K562 (cell line): ENCODE measurements around the gene GPRIN2. TPM values are rescaled to one million over a fixed set of nuclear protein-coding genes. Genes with fewer than 3 reads are reported as not detected.

Experiments used
- ATAC-seq: fragments of 200-7000 bp; cut with Tn5 transposase; 3 replicates; pipeline ENCODE4 v1.9.1; 2020; ENCODE audit warnings: moderate library complexity
- BruUV-seq: library from RNA; stranded (reverse); fragments of 400-500 nt; replicated peaks from 2 replicates; lab custom pipeline; 2021; lab: Mats Ljungman, UMichigan
- CTCF ChIA-PET: fragments of 300-600 bp; formaldehyde crosslinking; extraction: SDS; loops from one replicate; lab custom pipeline; 2021; ENCODE audit warnings: low intra/inter-chr PET ratio; lab: Yijun Ruan, JAX
- POLR2A ChIA-PET: fragments of 300-600, 350-650 bp; sonication (Branson Sonifier 250); formaldehyde crosslinking; extraction: SDS; loops from one replicate; lab custom pipeline; 2021; ENCODE audit warnings: antibody characterized with exemption, inconsistent platforms; lab: Yijun Ruan, JAX
- DNase-seq, 4 experiments: peaks; one replicate each; pipeline versions ENCODE4 v3.0.0 to v3.0.0-alpha.2; 2011 to 2018; ENCODE audit warnings: low spot score in 3 of 4, mixed read lengths in 3 of 4; ENCODE audit errors: extremely low read depth in 1 of 4
- FAIRE-seq: peaks from 2 replicates; lab custom pipeline; 2011; peaks lifted over from hg19 to GRCh38; lab: Jason Lieb, UNC
- H2AFZ ChIP-seq: 2 replicates; pipeline ENCODE4 v1.6.0; 2011; ENCODE audit warnings: low read depth, low read length, control low read depth, inconsistent platforms
- H3K27ac ChIP-seq: fragments of 200-600 bp; 3 replicates; pipeline ENCODE4 v1.8.0; 2011; ENCODE audit warnings: low read depth, mild to moderate bottlenecking, control low read depth, inconsistent platforms, low read length, moderate library complexity, mixed read lengths; ENCODE audit errors: extremely low read depth
- H3K27me3 ChIP-seq, 2 experiments: fragments of 300-600 bp in 1 of 2; 2 replicates in 1 of 2; 3 replicates in 1 of 2; pipeline versions ENCODE4 v1.6.0 to v1.8.0; 2011; ENCODE audit warnings: inconsistent platforms in 2 of 2, low read length in 2 of 2, mild to moderate bottlenecking in 1 of 2, mixed read lengths in 1 of 2, moderate library complexity in 1 of 2; ENCODE audit not compliant: control insufficient read depth in 2 of 2, insufficient read depth in 2 of 2
- H3K36me3 ChIP-seq: fragments of 300-600 bp; 3 replicates; pipeline ENCODE4 v1.8.0; 2011; ENCODE audit warnings: mild to moderate bottlenecking, low read length, inconsistent platforms; ENCODE audit not compliant: control insufficient read depth, insufficient read depth
- H3K4me1 ChIP-seq, 2 experiments: fragments of 200-600 bp in 1 of 2; replicated peaks in 1 of 2; 2 replicates in 1 of 2; 3 replicates in 1 of 2; pipeline versions ENCODE4 v1.5.1 to v1.8.0; 2011; ENCODE audit warnings: inconsistent platforms in 2 of 2, low read length in 2 of 2, mild to moderate bottlenecking in 1 of 2, mixed read lengths in 1 of 2, moderate library complexity in 1 of 2; ENCODE audit not compliant: control insufficient read depth in 2 of 2, insufficient read depth in 2 of 2
- H3K4me2 ChIP-seq: 2 replicates; pipeline ENCODE4 v1.6.1; 2011; ENCODE audit warnings: low read length, control low read depth, inconsistent platforms, mixed read lengths; ENCODE audit not compliant: insufficient read depth
- H3K4me3 ChIP-seq: fragments of 200-600 bp; sonication (generic), shearing (Covaris generic); 2 replicates; pipeline ENCODE4 v1.5.1; 2016; ENCODE audit warnings: control low read depth, inconsistent platforms
- H3K79me2 ChIP-seq: fragments of 200-600 bp; 3 replicates; pipeline ENCODE4 v1.8.0; 2011; ENCODE audit warnings: low read length, inconsistent platforms; ENCODE audit not compliant: control insufficient read depth, insufficient read depth
- H3K9ac ChIP-seq, 2 experiments: 2 replicates each; pipeline versions ENCODE4 v1.6.0 to v1.6.1; 2011; ENCODE audit warnings: low read depth in 2 of 2, low read length in 2 of 2, control low read depth in 1 of 2, inconsistent platforms in 1 of 2, mild to moderate bottlenecking in 1 of 2, mixed read lengths in 1 of 2; ENCODE audit not compliant: insufficient read depth in 1 of 2
- H3K9me1 ChIP-seq: one replicate; pipeline ENCODE4 v1.6.0; 2011; ENCODE audit warnings: inconsistent platforms, mild to moderate bottlenecking, low read length, moderate library complexity; ENCODE audit not compliant: control insufficient read depth, insufficient read depth
- H3K9me3 ChIP-seq: replicated peaks from 2 replicates; pipeline ENCODE4 v1.5.1; 2011; ENCODE audit warnings: low read depth, low read length, inconsistent platforms; ENCODE audit not compliant: control insufficient read depth, insufficient read depth
- H4K20me1 ChIP-seq: replicated peaks from 2 replicates; pipeline ENCODE4 v1.6.1; 2011; ENCODE audit warnings: low read length, inconsistent platforms, mixed read lengths; ENCODE audit not compliant: control insufficient read depth, insufficient read depth
- FOSL1 ChIP-seq: fragments of 200-800 bp; sonication (Bioruptor generic); conservative IDR thresholded peaks from 2 replicates; pipeline ENCODE4 v1.6.1; 2016; ENCODE audit warnings: missing genetic modification characterization, missing compliant biosample characterization
- HIVEP1 ChIP-seq: fragments of 250-450 bp; sonication (Bioruptor Pico); IDR thresholded peaks from 2 replicates; pipeline ENCODE4 v1.4.0; 2020; ENCODE audit warnings: mild to moderate bottlenecking
- IRF2 ChIP-seq: sonication (generic); formaldehyde crosslinking; IDR thresholded peaks from 2 replicates; pipeline ENCODE4 v1.8.1; 2022; ENCODE audit warnings: mild to moderate bottlenecking, missing genetic modification reagents
- MYBL2 ChIP-seq, 2 experiments: fragments of 450-650 bp in 1 of 2; sonication (generic) in 1 of 2; formaldehyde crosslinking in 1 of 2; IDR thresholded peaks; 2 replicates each; pipeline versions ENCODE4 v1.6.1 to v1.8.1; 2017 to 2022; ENCODE audit warnings: borderline replicate concordance in 1 of 2, inconsistent platforms in 1 of 2, low read depth in 1 of 2, mild to moderate bottlenecking in 1 of 2, missing genetic modification reagents in 1 of 2, moderate library complexity in 1 of 2
- RB1 ChIP-seq: fragments of 450-650 bp; IDR thresholded peaks from 2 replicates; pipeline ENCODE4 v1.6.1; 2017; ENCODE audit warnings: low read depth, mild to moderate bottlenecking
- SRSF1 ChIP-seq: fragments of 200-400 bp; formaldehyde crosslinking; IDR thresholded peaks from 2 replicates; pipeline ENCODE4 v1.6.1; 2017; ENCODE audit warnings: mild to moderate bottlenecking, low read depth, low read length, moderate library complexity
- TAF15 ChIP-seq: fragments of 200-400 bp; formaldehyde crosslinking; IDR thresholded peaks from 2 replicates; pipeline ENCODE4 v1.6.1; 2017; ENCODE audit warnings: mild to moderate bottlenecking, low read depth, low read length, moderate library complexity
- TRIM24 ChIP-seq, 2 experiments: fragments of 450-650 bp; IDR thresholded peaks; 2 replicates each; pipeline ENCODE4 v1.6.1; 2016
- ZFP36 ChIP-seq: fragments of 150-350 bp; IDR thresholded peaks from 2 replicates; pipeline ENCODE4 v1.6.1; 2018; ENCODE audit warnings: low read length, low read depth; ENCODE audit not compliant: partially characterized antibody
- ZNF584 ChIP-seq: fragments of 200-800 bp; sonication (Bioruptor generic); IDR thresholded peaks from 2 replicates; pipeline ENCODE4 v1.6.1; 2016; ENCODE audit warnings: low read depth, mild to moderate bottlenecking, missing genetic modification characterization, missing compliant biosample characterization
- ZNF644 ChIP-seq: fragments of 200-800 bp; sonication (Bioruptor generic); IDR thresholded peaks from 2 replicates; pipeline ENCODE4 v1.6.1; 2016; ENCODE audit warnings: low read depth, missing genetic modification characterization, missing compliant biosample characterization
- WGBS: fragments of 100-300 bp; shearing (Covaris generic); methylation state at CpG from one replicate; pipeline ENCODE4 v1.1.6; 2016; ENCODE audit warnings: low coverage, mixed read lengths; ENCODE audit not compliant: insufficient coverage; ENCODE audit errors: missing lambda C conversion rate; 5-methylcytosine and 5-hydroxymethylcytosine counted together
- in situ Hi-C: fragments of 300-500 bp; cut with MboI; formaldehyde crosslinking; loops from 4 replicates; pipeline ENCODE4 v1.15.0; 2018; ENCODE audit warnings: inconsistent platforms, mixed read lengths
- intact Hi-C: fragments of 100-400 bp; cut with micrococcal nuclease; formaldehyde crosslinking; loops from 2 replicates; pipeline ENCODE4 v1.14.2; 2022
- polyA plus RNA-seq, 8 experiments: library from polyadenylated mRNA; depleted of rRNA in 4 of 8; stranded (reverse) in 5 of 8; unstranded in 3 of 8; fragments of >200 nt; fragmentation: Nextera tagmentation in 2 of 8; fragmentation: Illumina TruSeq in 1 of 8; extraction: Ambion mirVana in 2 of 8; extraction: Trizol in 1 of 8; gene quantifications; 2 replicates each; pipeline versions ENCODE4 v1.2.1 to v1.2.3, GENCODE V29; 2011 to 2014; ENCODE audit warnings: inconsistent platforms in 1 of 8, missing spikeins in 1 of 8
- total RNA-seq, 7 experiments: library from RNA; depleted of rRNA in 6 of 7; stranded (reverse); fragments of >200 nt in 6 of 7; fragmentation: Illumina TruSeq in 2 of 7; extraction: Trizol in 2 of 7; gene quantifications; 2 replicates each; pipeline versions ENCODE4 v1.2.1 to v1.2.3, GENCODE V29; 2011 to 2021; ENCODE audit warnings: low replicate concordance in 1 of 7
- TF ChIP-seq, protein P1 (sequence below): fragments of 150-350 bp; conservative IDR thresholded peaks from 2 replicates; pipeline ENCODE4 v1.6.1; 2014; ENCODE audit warnings: low read length
- TF ChIP-seq, protein P2 (sequence below): sonication (generic); formaldehyde crosslinking; IDR thresholded peaks from 2 replicates; pipeline ENCODE4 v1.8.1; 2023; ENCODE audit warnings: mild to moderate bottlenecking, missing genetic modification reagents
- TF ChIP-seq, protein P3 (sequence below): IDR thresholded peaks from 3 replicates; pipeline ENCODE4 v1.6.1; 2011; ENCODE audit warnings: borderline replicate concordance, mild to moderate bottlenecking; ENCODE audit not compliant: insufficient read length, insufficient read depth
- TF ChIP-seq, protein P4 (sequence below): sonication (generic); formaldehyde crosslinking; IDR thresholded peaks from 2 replicates; pipeline ENCODE4 v1.8.0; 2022; ENCODE audit warnings: missing genetic modification reagents, mild to moderate bottlenecking, moderate library complexity, borderline replicate concordance

GPRIN2 gene
- total and polyA plus RNA-seq, 9 of the 15 experiments (the other 6 are each of a cell fraction or from before 2014, with no cell fraction given) = not detected

DNA sequence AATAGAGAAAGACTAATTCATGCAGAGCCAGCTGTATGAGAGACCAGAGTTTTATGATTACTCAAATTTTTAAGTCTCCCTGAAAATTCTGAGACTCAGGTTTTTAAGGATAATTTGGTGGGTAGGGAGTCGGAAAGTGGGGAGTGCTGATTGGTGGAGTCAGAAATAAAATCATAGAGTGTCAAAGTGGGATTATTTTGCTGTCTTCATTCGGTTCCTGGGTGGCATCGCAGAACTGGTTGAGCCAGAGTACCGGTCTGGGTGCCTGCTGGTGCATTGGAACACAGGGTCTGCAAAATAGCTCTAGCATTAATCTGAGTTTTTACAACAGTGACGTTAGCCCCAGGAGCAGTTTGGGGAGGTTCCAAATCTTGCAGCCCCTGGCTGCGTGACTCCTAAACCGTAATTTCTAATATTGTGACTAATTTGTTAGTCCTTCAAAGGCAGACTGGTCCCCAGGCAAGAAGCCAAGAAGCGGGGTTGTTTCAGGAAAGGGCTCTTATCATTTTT lies 32.4 kb downstream of the GPRIN2 start:
- 0 out of 3 replicates have a peak overlapping the region, but pooled peaks have one; percentile 2 for H3K27ac ChIP-seq
- no peaks in the 10 kb centered on the region for H3K36me3 ChIP-seq
- no peak overlapping the region for H3K9ac ChIP-seq
- no peak overlapping the region for H3K4me3 ChIP-seq
- H3K4me1 ChIP-seq = peaks cover 12 to 15% of the 10 kb centered on the region in 2 experiments; a peak in 4 of 5 replicates
- no peak for DNase-seq
- 48% methylated on average over 8 of the region's 8 CpGs for WGBS
- H3K9me1 ChIP-seq = no peaks in the 10 kb centered on the region
- intact Hi-C loops = no loop called here
- POLR2A ChIA-PET = interaction anchor here (0.6 kb wide), 1 partner anchor 30 kb away, joined by 3 read pairs; no protein-coding TSS in a partner anchor
- H4K20me1 ChIP-seq = no peaks in the 10 kb centered on the region; the same call in none of the 2 replicates
- no peak for ATAC-seq
- CTCF ChIA-PET = no interaction called here
- no peak for FAIRE-seq
- peak overlapping the region; percentile 89 for H2AFZ ChIP-seq
- in situ Hi-C loops = loop anchor here (5.0 kb wide), 1 partner anchor 1353 kb away; no protein-coding TSS in a partner anchor
- no TSS peak for BruUV-seq
- 0 out of 2 replicates have a peak, but pooled peaks cover 6% of the 10 kb centered on the region for H3K9me3 ChIP-seq
- H3K27me3 ChIP-seq = peaks cover 13 to 46% of the 10 kb centered on the region in 2 experiments; a peak in 4 of 5 replicates
- no peaks in the 10 kb centered on the region for H3K79me2 ChIP-seq
- H3K4me2 ChIP-seq = no peak overlapping the region
- no peak for TF ChIP-seq TRIM24 (IDR thresholded peaks at IDR 0.05)
- no peak for TF ChIP-seq SRSF1
- no peak for TF ChIP-seq MYBL2 (IDR thresholded peaks at IDR 0.05; ENCODE audit: low read depth)
- TF ChIP-seq MYBL2 (CRISPR knock-in tag; IDR thresholded peaks at IDR 0.05; ENCODE audit: borderline replicate concordance) = no peak
- 0 out of 2 replicates have a peak, but pooled peaks have one; percentile 21 for TF ChIP-seq FOSL1 (tag)
- TF ChIP-seq, protein P1, sequence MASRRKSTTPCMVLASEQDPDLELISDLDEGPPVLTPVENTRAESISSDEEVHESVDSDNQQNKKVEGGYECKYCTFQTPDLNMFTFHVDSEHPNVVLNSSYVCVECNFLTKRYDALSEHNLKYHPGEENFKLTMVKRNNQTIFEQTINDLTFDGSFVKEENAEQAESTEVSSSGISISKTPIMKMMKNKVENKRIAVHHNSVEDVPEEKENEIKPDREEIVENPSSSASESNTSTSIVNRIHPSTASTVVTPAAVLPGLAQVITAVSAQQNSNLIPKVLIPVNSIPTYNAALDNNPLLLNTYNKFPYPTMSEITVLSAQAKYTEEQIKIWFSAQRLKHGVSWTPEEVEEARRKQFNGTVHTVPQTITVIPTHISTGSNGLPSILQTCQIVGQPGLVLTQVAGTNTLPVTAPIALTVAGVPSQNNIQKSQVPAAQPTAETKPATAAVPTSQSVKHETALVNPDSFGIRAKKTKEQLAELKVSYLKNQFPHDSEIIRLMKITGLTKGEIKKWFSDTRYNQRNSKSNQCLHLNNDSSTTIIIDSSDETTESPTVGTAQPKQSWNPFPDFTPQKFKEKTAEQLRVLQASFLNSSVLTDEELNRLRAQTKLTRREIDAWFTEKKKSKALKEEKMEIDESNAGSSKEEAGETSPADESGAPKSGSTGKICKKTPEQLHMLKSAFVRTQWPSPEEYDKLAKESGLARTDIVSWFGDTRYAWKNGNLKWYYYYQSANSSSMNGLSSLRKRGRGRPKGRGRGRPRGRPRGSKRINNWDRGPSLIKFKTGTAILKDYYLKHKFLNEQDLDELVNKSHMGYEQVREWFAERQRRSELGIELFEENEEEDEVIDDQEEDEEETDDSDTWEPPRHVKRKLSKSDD = no peak
- no peak for TF ChIP-seq ZFP36
- TF ChIP-seq, protein P2, sequence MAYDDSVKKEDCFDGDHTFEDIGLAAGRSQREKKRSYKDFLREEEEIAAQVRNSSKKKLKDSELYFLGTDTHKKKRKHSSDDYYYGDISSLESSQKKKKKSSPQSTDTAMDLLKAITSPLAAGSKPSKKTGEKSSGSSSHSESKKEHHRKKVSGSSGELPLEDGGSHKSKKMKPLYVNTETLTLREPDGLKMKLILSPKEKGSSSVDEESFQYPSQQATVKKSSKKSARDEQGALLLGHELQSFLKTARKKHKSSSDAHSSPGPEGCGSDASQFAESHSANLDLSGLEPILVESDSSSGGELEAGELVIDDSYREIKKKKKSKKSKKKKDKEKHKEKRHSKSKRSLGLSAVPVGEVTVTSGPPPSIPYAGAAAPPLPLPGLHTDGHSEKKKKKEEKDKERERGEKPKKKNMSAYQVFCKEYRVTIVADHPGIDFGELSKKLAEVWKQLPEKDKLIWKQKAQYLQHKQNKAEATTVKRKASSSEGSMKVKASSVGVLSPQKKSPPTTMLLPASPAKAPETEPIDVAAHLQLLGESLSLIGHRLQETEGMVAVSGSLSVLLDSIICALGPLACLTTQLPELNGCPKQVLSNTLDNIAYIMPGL = no peak
- TF ChIP-seq, protein P3, sequence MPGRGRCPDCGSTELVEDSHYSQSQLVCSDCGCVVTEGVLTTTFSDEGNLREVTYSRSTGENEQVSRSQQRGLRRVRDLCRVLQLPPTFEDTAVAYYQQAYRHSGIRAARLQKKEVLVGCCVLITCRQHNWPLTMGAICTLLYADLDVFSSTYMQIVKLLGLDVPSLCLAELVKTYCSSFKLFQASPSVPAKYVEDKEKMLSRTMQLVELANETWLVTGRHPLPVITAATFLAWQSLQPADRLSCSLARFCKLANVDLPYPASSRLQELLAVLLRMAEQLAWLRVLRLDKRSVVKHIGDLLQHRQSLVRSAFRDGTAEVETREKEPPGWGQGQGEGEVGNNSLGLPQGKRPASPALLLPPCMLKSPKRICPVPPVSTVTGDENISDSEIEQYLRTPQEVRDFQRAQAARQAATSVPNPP = no peak
- TF ChIP-seq HIVEP1 (CRISPR knock-in tag) = no peak
- no peak for TF ChIP-seq IRF2 (CRISPR knock-in tag)
- TF ChIP-seq TAF15 = no peak
- TF ChIP-seq ZNF584 (CRISPR knock-in tag) = no peak
- TF ChIP-seq RB1 = no peak
- 0 out of 2 replicates have a peak, but pooled peaks have one; percentile 31 for TF ChIP-seq ZNF644 (tag)
- TF ChIP-seq, protein P4, sequence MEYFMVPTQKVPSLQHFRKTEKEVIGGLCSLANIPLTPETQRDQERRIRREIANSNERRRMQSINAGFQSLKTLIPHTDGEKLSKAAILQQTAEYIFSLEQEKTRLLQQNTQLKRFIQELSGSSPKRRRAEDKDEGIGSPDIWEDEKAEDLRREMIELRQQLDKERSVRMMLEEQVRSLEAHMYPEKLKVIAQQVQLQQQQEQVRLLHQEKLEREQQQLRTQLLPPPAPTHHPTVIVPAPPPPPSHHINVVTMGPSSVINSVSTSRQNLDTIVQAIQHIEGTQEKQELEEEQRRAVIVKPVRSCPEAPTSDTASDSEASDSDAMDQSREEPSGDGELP (CRISPR knock-in tag) = no peak
